BJ (cell line): ENCODE data around the gene SLC2A9. TPM values are rescaled to one million over a fixed set of nuclear protein-coding genes. Genes with fewer than 3 reads are reported as not detected.

Experiments used
- CTCF ChIA-PET: fragments of 350-600 bp; formaldehyde crosslinking; extraction: SDS; loops from one replicate; lab custom pipeline; 2021; ENCODE audit warnings: antibody characterized with exemption, inconsistent platforms; lab: Yijun Ruan, JAX
- POLR2A ChIA-PET: fragments of 300-600 bp; sonication (Branson Sonifier 250); formaldehyde crosslinking; extraction: SDS; loops from one replicate; lab custom pipeline; 2021; ENCODE audit warnings: antibody characterized with exemption; lab: Charles Lee
- DNase-seq: peaks from one replicate; pipeline ENCODE4 v3.0.0-alpha.2; 2011; ENCODE audit warnings: low read depth
- H3K27me3 ChIP-seq: 2 replicates; pipeline ENCODE4 v1.6.0; 2011; ENCODE audit warnings: low read length; ENCODE audit not compliant: control insufficient read depth, insufficient read depth
- H3K36me3 ChIP-seq: 2 replicates; pipeline ENCODE4 v1.5.1; 2011; ENCODE audit warnings: low read length; ENCODE audit not compliant: control insufficient read depth, insufficient read depth
- H3K4me3 ChIP-seq: 2 replicates; pipeline ENCODE4 v1.5.1; 2011; ENCODE audit warnings: low read depth, mild to moderate bottlenecking, control low read depth, low read length
- CTCF ChIP-seq: IDR thresholded peaks from 2 replicates; pipeline ENCODE4 v1.5.1; 2011; ENCODE audit warnings: low read depth, mild to moderate bottlenecking, control low read depth, inconsistent platforms, low read length, moderate library complexity; ENCODE audit not compliant: insufficient read depth
- polyA plus RNA-seq: library from polyadenylated mRNA; depleted of rRNA; stranded (reverse); fragments of >200 nt; gene quantifications from 2 replicates; pipeline ENCODE4 v1.2.3, GENCODE V29; 2011

The SLC2A9 gene
- polyA plus RNA-seq, 1 experiment, result 6.4 TPM

DNA sequence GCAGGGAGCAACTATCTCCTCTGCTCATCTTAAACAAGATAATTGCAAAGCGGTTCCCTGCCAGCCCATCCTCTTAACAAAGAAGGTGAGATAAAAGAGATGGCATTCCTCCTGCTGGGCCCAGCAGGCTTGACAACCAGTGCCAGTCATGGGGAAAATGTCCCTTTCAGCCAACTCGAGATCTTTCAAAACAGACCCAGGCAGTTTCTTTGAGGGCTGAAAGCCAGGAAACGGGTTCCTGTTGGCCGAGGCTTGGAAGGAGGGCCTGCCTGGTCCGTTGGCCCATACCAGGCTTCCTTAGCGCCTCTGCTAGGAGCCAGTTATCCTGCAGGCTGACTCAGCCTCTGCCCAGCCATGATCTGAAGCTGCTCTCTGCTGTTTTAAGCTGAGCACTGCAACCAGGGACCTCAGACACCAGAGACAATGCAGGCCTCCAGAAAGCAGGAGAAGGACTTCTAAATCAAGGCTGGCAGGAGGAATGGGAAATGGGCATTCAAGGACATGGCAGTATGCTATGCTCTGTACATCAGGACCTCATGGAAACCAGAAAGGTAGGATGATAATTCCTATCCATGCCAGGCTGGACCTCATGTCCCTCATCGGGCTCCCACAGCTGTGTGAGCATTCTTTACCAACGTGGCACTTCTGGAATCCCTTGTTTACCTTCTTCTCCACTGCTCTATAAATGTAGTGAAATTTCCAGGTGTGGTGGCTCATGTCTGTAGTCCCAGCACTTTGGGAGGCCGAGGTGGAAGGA is 42.4 kb upstream of the SLC2A9 start:
- CTCF ChIA-PET, result interaction anchor here (0.8 to 5.3 kb wide), 14 partner anchors 9 to 531 kb away, joined by 3 to 27 read pairs (median 4); partner anchors contain the start of gene SLC2A9
- peak; percentile 78 for TF ChIP-seq CTCF
- H3K4me3 ChIP-seq, result no peak overlapping the region
- POLR2A ChIA-PET, result no interaction called here
- DNase-seq, result peak; percentile 9
- peaks cover 4% of the 10 kb centered on the region; the same call in 1 of the 2 replicates for H3K36me3 ChIP-seq
- no peaks in the 10 kb centered on the region for H3K27me3 ChIP-seq

DNA sequence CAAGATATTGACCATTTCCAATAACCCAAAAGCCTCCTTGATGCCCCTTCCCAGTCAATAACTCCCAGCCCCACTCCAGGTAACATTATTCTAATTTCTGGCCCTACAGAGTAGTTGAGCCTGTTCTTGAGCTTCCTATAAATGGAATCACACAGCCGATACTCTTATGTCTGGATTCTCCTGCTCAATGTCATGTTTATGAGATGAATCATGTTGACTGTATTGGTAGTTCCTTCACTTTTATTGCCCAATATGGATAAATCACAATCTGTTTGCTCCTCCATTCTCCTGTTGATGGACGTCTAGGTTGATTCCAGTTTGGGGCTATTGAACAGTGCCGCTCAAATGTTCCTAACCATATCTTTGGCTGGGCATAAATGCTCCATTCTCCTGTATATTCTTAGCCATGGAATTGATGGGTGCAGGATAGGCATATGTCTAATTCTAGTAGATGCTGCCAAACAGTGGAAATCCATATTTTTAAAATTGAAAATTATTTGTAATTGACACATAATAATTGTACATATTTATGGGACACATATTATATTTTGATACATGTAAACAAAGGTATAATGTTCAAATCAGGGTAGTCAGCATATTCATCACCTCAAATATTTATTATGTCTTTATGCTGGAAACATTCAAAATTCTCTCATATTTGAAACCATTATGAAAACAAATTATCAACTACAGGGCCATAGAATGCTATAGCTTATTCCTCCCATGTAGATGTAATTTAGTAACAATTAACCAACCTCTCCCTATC is 40.5 kb upstream of the SLC2A9 start:
- H3K27me3 ChIP-seq, result no peaks in the 10 kb centered on the region
- no peaks in the 10 kb centered on the region; the same call in 1 of the 2 replicates for H3K36me3 ChIP-seq
- CTCF ChIA-PET, result interaction anchor here (1.0 to 5.3 kb wide), 5 partner anchors 30 to 531 kb away, joined by 3 to 27 read pairs (median 9); partner anchors contain the start of gene SLC2A9
- POLR2A ChIA-PET, result interaction anchor here (0.6 kb wide), 1 partner anchor 42 kb away, joined by 3 read pairs; no protein-coding TSS in a partner anchor
- DNase-seq, result no peak
- H3K4me3 ChIP-seq, result no peak overlapping the region
- no peak for TF ChIP-seq CTCF

DNA sequence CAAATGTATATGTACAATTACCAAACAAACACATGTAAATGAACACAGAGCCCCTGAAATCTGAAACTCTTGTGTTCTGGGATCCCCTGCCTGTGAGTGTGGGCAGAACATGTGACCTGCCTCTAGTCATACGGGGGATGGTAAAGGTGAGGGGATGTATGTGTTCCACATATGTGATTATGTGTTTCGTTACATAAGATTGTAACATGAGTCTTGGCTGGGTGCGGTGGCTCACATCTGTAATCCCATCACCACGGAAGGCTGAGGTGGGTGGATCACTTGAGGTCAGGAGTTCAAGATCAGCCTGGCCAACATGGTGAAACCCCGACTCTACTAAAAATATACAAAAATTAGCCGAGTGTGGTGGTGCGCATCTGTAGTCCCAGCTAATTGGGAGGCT is 37.1 kb upstream of the SLC2A9 start:
- ChIA-PET POLR2A (no interaction called here), CTCF (interaction anchor here (0.6 to 0.9 kb wide), 2 partner anchors 295 to 526 kb away, joined by 3 read pairs; no protein-coding TSS in a partner anchor)
- no peak for DNase-seq
- Histone ChIP-seq H3K27me3 (no peaks in the 10 kb centered on the region), H3K36me3 (no peaks in the 10 kb centered on the region; the same call in 1 of the 2 replicates), H3K4me3 (no peak overlapping the region)
- TF ChIP-seq CTCF, result no peak

DNA sequence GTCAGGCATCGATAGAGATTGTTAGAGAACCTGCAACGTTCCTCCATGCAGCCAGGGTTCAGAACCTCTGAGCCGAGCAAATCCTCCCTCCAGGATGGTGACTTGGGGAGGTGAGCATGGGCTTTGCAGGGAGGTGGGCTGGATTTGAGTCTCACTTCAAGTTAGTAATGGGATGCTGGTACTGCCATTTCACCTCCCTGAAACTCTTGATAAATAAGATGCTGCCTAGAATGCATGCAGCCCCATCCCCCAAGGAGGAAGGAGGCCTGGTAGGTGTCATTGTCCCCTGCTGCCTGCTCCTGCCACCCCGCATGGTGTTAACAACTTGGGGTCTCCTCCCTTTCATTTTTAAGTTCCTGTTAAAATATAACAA is 35.7 kb upstream of the SLC2A9 start:
- POLR2A ChIA-PET, result no interaction called here
- Histone ChIP-seq H3K27me3 (no peaks in the 10 kb centered on the region), H3K4me3 (no peak overlapping the region), H3K36me3 (no peaks in the 10 kb centered on the region; the same call in 1 of the 2 replicates)
- no peak for DNase-seq
- CTCF ChIA-PET, result no interaction called here
- no peak for TF ChIP-seq CTCF
